ENCODE results near the gene SHKBP1.

The SHKBP1 gene

GRCh38 chr19:40609561-40610395, 33.1 kb downstream of the SHKBP1 start:
- Histone ChIP-seq H3K4me1 (peaks cover 7% of the 10 kb centered on the region), H3K4me3 (ENCODE audit: low read depth, low read length) (peak overlapping the region; percentile 54), H3K27me3 (peaks cover 5% of the 10 kb centered on the region), H3K9me3 (no peaks in the 10 kb centered on the region), H3K36me3 (no peaks in the 10 kb centered on the region)
- DNase-seq, result peak; percentile 90
- no peak for TF ChIP-seq CTCF (IDR thresholded peaks at IDR 0.05; ENCODE audit: low read depth, low read length)

DNA sequence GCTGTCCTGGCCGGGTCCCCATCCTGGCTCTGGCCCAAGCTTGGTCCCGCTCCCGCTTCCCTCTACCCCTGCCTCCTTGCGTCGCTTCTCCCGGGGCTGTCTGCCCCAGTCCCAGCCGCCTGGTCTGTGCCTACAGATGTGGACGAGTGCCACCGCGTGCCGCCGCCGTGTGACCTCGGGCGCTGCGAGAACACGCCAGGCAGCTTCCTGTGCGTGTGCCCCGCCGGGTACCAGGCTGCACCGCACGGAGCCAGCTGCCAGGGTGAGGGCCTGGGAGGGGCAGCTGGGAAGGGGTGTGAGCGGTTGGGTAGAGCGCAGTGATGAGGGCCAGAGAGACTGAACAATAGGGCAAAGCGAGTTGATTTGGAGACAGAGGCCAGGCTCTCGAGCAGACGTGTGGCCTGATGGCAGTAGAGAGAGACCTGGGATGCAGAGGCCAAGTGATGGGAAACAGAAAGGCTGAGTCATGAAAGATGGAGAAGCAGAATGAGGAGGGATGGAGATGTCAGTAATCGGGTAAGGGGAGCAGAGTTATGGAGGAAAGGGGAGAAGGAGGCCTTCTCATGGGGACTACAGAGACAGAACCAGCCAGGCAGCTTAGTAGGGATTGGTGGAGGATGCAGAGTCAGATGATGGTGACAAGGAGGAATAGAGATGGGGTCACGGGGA, 33.9 kb downstream of the SHKBP1 start:
- no peak for TF ChIP-seq CTCF (IDR thresholded peaks at IDR 0.05; ENCODE audit: low read depth, low read length)
- DNase-seq, result peak; percentile 67
- H3K27me3 ChIP-seq, result no peaks in the 10 kb centered on the region; the same call in 1 of the 2 replicates
- H3K9me3 ChIP-seq, result no peaks in the 10 kb centered on the region
- H3K4me1 ChIP-seq, result peaks cover 7% of the 10 kb centered on the region
- no peaks in the 10 kb centered on the region for H3K36me3 ChIP-seq
- peak overlapping the region; percentile 54 for H3K4me3 ChIP-seq (ENCODE audit: low read depth, low read length)

DNA sequence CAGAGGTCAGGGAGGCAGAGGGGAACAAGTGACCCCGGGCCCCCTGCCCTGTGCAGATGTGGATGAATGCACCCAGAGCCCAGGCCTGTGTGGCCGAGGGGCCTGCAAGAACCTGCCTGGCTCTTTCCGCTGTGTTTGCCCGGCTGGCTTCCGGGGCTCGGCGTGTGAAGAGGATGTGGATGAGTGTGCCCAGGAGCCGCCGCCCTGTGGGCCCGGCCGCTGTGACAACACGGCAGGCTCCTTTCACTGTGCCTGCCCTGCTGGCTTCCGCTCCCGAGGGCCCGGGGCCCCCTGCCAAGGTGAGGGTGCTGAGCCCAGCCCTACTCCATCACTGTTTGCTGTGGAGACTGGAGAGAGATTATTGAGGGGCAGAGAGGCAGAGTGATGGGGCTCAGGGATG, 34.4 kb downstream of the SHKBP1 start:
- H3K4me1 ChIP-seq, result peaks cover 7% of the 10 kb centered on the region
- peak overlapping the region; percentile 54; the same call in 1 of the 2 replicates for H3K4me3 ChIP-seq (ENCODE audit: low read depth, low read length)
- no peaks in the 10 kb centered on the region; the same call in 1 of the 2 replicates for H3K27me3 ChIP-seq
- DNase-seq, result no peak
- H3K9me3 ChIP-seq, result no peaks in the 10 kb centered on the region
- H3K36me3 ChIP-seq, result no peaks in the 10 kb centered on the region
- no peak for TF ChIP-seq CTCF (IDR thresholded peaks at IDR 0.05; ENCODE audit: low read depth, low read length)

DNA sequence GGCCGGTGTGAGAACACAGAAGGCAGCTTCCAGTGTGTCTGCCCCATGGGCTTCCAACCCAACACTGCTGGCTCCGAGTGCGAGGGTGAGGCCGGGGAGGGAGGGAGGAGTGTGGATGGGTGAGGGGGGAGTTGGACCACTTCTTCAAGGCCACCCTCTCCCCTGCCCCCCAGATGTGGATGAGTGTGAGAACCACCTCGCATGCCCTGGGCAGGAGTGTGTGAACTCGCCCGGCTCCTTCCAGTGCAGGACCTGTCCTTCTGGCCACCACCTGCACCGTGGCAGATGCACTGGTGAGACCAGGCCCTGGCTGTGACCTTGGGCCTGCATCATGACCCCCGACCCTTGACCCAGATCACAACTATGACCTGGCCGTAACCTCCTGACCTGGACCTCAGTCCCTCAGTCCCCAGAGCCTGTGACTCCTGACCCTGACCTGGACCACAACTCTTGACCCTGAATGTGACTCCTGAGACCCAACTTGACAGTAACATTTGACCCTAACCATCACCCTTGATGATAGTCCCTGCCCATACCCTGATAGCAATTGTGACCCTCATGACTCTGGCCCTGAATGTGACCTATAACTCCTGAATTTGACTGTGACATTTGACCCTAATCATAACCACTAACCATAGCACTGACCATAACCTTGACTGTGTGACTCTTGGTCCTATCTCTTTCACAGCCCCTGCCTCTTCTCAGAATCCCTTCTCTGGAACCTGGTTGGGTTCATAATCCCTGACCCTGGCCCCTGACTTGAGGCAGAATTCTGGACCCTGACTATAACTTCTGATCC, 35.4 kb downstream of the SHKBP1 start:
- Histone ChIP-seq H3K36me3 (no peaks in the 10 kb centered on the region), H3K4me3 (ENCODE audit: low read depth, low read length) (no peak overlapping the region), H3K4me1 (peaks cover 7% of the 10 kb centered on the region), H3K27me3 (no peaks in the 10 kb centered on the region), H3K9me3 (no peaks in the 10 kb centered on the region)
- DNase-seq, result no peak
- TF ChIP-seq CTCF (IDR thresholded peaks at IDR 0.05; ENCODE audit: low read depth, low read length), result no peak

DNA sequence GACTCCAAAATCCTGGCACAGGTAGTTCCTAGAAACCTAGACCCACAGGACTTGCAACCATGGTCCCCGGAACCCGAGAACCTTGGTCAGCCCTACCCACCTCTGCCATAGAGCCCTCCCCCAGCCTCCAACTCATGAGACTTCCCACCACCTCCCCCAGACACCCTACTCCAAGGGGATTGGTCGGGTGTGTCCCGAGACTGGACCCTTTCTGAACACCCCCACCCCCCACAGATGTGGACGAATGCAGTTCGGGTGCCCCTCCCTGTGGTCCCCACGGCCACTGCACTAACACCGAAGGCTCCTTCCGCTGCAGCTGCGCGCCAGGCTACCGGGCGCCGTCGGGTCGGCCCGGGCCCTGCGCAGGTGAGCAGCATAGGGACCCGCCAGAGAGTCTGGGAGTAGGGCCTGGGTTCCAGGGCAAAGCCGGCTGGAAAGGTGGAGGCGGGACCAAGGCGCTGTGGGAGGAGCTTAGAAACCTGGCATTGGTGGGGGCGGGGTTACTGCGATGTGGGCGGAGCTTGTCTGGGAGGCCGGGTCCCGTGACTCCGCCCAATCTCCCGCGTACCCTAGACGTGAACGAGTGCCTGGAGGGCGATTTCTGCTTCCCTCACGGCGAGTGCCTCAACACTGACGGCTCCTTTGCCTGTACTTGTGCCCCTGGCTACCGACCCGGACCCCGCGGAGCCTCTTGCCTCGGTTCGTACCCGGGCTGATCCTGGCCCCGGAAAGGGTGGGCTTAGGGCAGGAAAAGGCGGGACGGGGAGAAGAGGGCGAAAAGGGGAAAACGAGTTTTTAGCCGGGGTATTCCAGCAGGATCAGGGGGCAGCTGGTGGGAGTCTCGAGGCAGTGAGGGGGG, 36.4 kb downstream of the SHKBP1 start:
- no peaks in the 10 kb centered on the region for H3K27me3 ChIP-seq
- peaks cover 7% of the 10 kb centered on the region for H3K4me1 ChIP-seq
- H3K9me3 ChIP-seq, result no peaks in the 10 kb centered on the region
- peak; percentile 77 for DNase-seq
- peak overlapping the region; percentile 73 for H3K4me3 ChIP-seq (ENCODE audit: low read depth, low read length)
- H3K36me3 ChIP-seq, result no peaks in the 10 kb centered on the region
- TF ChIP-seq CTCF (IDR thresholded peaks at IDR 0.05; ENCODE audit: low read depth, low read length), result no peak

Data from BE2C (cell line).